DND-41 (cell line): ENCODE data around the gene ROMO1.

Source experiments
- ATAC-seq: fragments of 200-7000 bp; cut with Tn5 transposase; 3 replicates; pipeline ENCODE4 v1.9.1; 2021; ENCODE audit warnings: low read depth; ENCODE audit not compliant: insufficient read depth
- DNase-seq: peaks from one replicate; pipeline ENCODE4 v3.0.0-alpha.2; 2020
- H2AFZ ChIP-seq: 2 replicates; pipeline ENCODE4 v1.6.0; 2012; ENCODE audit warnings: low read depth, low read length
- H3K27ac ChIP-seq: 2 replicates; pipeline ENCODE4 v1.5.1; 2012; ENCODE audit warnings: low read length, inconsistent platforms
- H3K27me3 ChIP-seq: fragments of 200-600 bp; sonication (generic); 2 replicates; pipeline ENCODE4 v1.6.0; 2012; ENCODE audit warnings: low read length, mild to moderate bottlenecking, inconsistent platforms; ENCODE audit not compliant: insufficient read depth, poor library complexity
- H3K36me3 ChIP-seq: 2 replicates; pipeline ENCODE4 v1.5.1; 2012; ENCODE audit warnings: low read length, inconsistent platforms; ENCODE audit not compliant: insufficient read depth
- H3K4me1 ChIP-seq: 2 replicates; pipeline ENCODE4 v1.5.1; 2012; ENCODE audit warnings: mild to moderate bottlenecking, low read length; ENCODE audit not compliant: insufficient read depth
- H3K4me2 ChIP-seq: 2 replicates; pipeline ENCODE4 v1.6.0; 2012; ENCODE audit warnings: mild to moderate bottlenecking, moderate library complexity, low read length, inconsistent platforms; ENCODE audit not compliant: insufficient read depth
- H3K4me3 ChIP-seq, 2 experiments: fragments of 200-600 bp in 1 of 2; shearing (Covaris generic) in 1 of 2; 2 replicates each; pipeline ENCODE4 v1.5.1; 2012 to 2016; ENCODE audit warnings: inconsistent platforms in 2 of 2, low read length in 2 of 2, mild to moderate bottlenecking in 2 of 2, low read depth in 1 of 2, moderate library complexity in 1 of 2
- H3K79me2 ChIP-seq: 2 replicates; pipeline ENCODE4 v1.6.0; 2012; ENCODE audit warnings: low read length, inconsistent platforms; ENCODE audit not compliant: insufficient read depth
- H3K9ac ChIP-seq: 2 replicates; pipeline ENCODE4 v1.6.0; 2012; ENCODE audit warnings: low read depth, mild to moderate bottlenecking, inconsistent platforms, low read length, moderate library complexity
- H3K9me3 ChIP-seq: 2 replicates; pipeline ENCODE4 v1.5.1; 2012; ENCODE audit warnings: low read length, moderate library complexity, mild to moderate bottlenecking, inconsistent platforms; ENCODE audit not compliant: insufficient read depth, severe bottlenecking
- H4K20me1 ChIP-seq: 2 replicates; pipeline ENCODE4 v1.6.0; 2012; ENCODE audit warnings: low read length; ENCODE audit not compliant: insufficient read depth
- CTCF ChIP-seq: IDR thresholded peaks from 2 replicates; pipeline ENCODE4 v1.5.1; 2012; ENCODE audit warnings: borderline replicate concordance, low read length, moderate library complexity, mild to moderate bottlenecking; ENCODE audit not compliant: poor library complexity, severe bottlenecking; ENCODE audit errors: extremely low read depth
- EZH2 ChIP-seq: IDR thresholded peaks from 3 replicates; pipeline ENCODE4 v1.6.1; 2012; ENCODE audit warnings: borderline replicate concordance, low read depth, mild to moderate bottlenecking, moderate library complexity, low read length, inconsistent platforms; ENCODE audit not compliant: severe bottlenecking

Gene ROMO1

GRCh38 chr20:35738410-35739179, 39.4 kb downstream of the ROMO1 start:
- ATAC-seq: no peak
- no peaks in the 10 kb centered on the region for H3K27me3 ChIP-seq
- H3K4me2 ChIP-seq: peak overlapping the region; percentile 89
- peaks cover 72% of the 10 kb centered on the region for H3K4me1 ChIP-seq
- no peak overlapping the region for H3K9ac ChIP-seq
- H3K4me3 ChIP-seq: peak overlapping the region; percentile 0 to 88; a peak in 2 of 4 replicates
- H3K27ac ChIP-seq: no peak overlapping the region
- TF ChIP-seq EZH2: no peak
- TF ChIP-seq CTCF: no peak
- no peak for DNase-seq
- peaks cover 77% of the 10 kb centered on the region for H3K36me3 ChIP-seq
- H3K9me3 ChIP-seq: no peaks in the 10 kb centered on the region
- H3K79me2 ChIP-seq: peaks cover 96% of the 10 kb centered on the region
- H4K20me1 ChIP-seq: peaks cover 74% of the 10 kb centered on the region
- H2AFZ ChIP-seq: no peak overlapping the region

- Histone ChIP-seq H3K4me1 (peaks cover 77% of the 10 kb centered on the region), H3K27ac (peak overlapping the region; percentile 10), H3K4me2 (peak overlapping the region; percentile 89), H4K20me1 (peaks cover 64% of the 10 kb centered on the region), H3K36me3 (peaks cover 67% of the 10 kb centered on the region), H3K79me2 (peaks cover 88% of the 10 kb centered on the region), H3K9me3 (no peaks in the 10 kb centered on the region), H3K4me3 (peak overlapping the region; percentile 88 to 89; a peak in 3 of 4 replicates), H3K9ac (peak overlapping the region; percentile 95), H3K27me3 (no peaks in the 10 kb centered on the region), H2AFZ (no peak overlapping the region)
- ATAC-seq (no peak), DNase-seq (no peak)
- TF ChIP-seq EZH2 (no peak), CTCF (peak; percentile 42)
These were observed 40.3 kb downstream of the ROMO1 start for GRCh38 chr20:35739294-35740163.

GRCh38 chr20:35741892-35742740, 42.9 kb downstream of the ROMO1 start, which contains the start of gene RBM39:
RBM39 (minus strand) TSS chr20:35742260; CDS start chr20:35740874, 1,386 bp downstream.
- DNase-seq (peak; percentile 100), ATAC-seq (peak; percentile 88)
- H3K9ac ChIP-seq: peak within 1 kb of the TSS; percentile 95
- peak within 1 kb of the TSS; percentile 88 to 89 for H3K4me3 ChIP-seq
- H4K20me1 ChIP-seq: peaks cover 39% of the 10 kb centered on the region
- TF ChIP-seq EZH2 (no peak), CTCF (peak; percentile 56)
- H3K9me3 ChIP-seq: no peaks in the 10 kb centered on the region
- peak within 1 kb of the TSS; percentile 89 for H3K4me2 ChIP-seq
- peaks cover 62% of the 10 kb centered on the region for H3K79me2 ChIP-seq
- peaks cover 52% of the 10 kb centered on the region for H3K4me1 ChIP-seq
- peak within 1 kb of the TSS; percentile 63 for H2AFZ ChIP-seq
- peak within 1 kb of the TSS; percentile 95 for H3K27ac ChIP-seq
- peaks cover 41% of the 10 kb centered on the region for H3K36me3 ChIP-seq
- no peaks in the 10 kb centered on the region for H3K27me3 ChIP-seq
